ENCODE measurements around the gene SERBP1.

DNA sequence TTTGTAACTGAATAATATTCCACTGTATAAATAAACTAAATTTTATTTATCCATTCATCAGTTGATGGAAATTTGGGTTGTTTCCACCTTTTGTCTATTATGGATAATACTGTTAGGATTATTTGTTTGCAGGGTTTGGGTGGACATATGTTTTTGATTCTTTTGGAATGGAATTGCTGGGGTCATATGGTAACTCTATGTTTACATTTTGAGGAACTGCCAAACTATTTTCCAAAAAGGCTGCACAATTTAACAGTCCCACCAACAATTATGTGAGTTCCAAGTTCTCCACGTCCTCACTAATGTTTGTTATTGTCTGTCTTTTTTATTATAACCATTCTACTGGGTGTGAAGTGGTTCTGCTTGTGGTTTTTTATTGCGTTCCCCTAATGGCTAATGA is 4.3 kb upstream of the SERBP1 start:
- TF ChIP-seq, protein P1, sequence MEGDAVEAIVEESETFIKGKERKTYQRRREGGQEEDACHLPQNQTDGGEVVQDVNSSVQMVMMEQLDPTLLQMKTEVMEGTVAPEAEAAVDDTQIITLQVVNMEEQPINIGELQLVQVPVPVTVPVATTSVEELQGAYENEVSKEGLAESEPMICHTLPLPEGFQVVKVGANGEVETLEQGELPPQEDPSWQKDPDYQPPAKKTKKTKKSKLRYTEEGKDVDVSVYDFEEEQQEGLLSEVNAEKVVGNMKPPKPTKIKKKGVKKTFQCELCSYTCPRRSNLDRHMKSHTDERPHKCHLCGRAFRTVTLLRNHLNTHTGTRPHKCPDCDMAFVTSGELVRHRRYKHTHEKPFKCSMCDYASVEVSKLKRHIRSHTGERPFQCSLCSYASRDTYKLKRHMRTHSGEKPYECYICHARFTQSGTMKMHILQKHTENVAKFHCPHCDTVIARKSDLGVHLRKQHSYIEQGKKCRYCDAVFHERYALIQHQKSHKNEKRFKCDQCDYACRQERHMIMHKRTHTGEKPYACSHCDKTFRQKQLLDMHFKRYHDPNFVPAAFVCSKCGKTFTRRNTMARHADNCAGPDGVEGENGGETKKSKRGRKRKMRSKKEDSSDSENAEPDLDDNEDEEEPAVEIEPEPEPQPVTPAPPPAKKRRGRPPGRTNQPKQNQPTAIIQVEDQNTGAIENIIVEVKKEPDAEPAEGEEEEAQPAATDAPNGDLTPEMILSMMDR (IDR thresholded peaks at IDR 0.05) = no peak
- TF ChIP-seq POLR2A (IDR thresholded peaks at IDR 0.05) (no peak), POLR2AphosphoS5 (IDR thresholded peaks at IDR 0.05) (no peak)
